Stimulated activated CD4-positive, alpha-beta T cell treated with anti-CD3 and anti-CD28 coated beads, Interleukin-15, amount 100 ng/mL, for 24 hours (primary cell): ENCODE measurements around the gene LRMDA.
"Not testable (repeated sequence)": the region's sequence is repeated elsewhere in the genome, so short reads cannot be mapped to it uniquely, and the experiment has no call there.

Experiments
- DNase-seq: peaks from one replicate; pipeline ENCODE4 v3.0.0-alpha.2; 2020

Gene LRMDA

GRCh38 chr10:75508814-75509306 is 77.4 kb downstream of the LRMDA start:
- DNase-seq, result peak; percentile 3

DNA sequence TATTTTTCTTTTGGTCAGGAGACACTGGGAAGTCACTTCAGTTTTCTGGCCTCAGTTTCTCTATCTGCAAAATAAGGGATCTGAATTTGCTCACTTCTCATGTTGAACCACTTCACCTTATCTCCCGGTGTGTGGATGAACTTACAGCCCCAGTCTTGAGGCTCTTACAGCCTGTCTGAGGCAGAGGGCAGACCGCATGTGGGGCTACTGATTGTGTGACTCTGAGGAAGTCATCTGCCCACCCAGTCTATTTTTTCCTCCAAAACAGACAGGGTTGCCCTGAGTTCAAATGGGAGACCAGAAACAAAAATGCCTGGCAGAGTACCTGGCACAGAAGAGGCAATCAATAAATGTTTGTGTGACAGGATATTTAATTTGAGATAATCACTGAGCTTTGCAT is 78.3 kb downstream of the LRMDA start:
- DNase-seq, result no peak

GRCh38 chr10:75511011-75511410 is 79.6 kb downstream of the LRMDA start:
- no peak for DNase-seq

- no peak for DNase-seq
Observed at GRCh38 chr10:75512203-75512933, 80.9 kb downstream of the LRMDA start.

- no peak for DNase-seq
Observed at GRCh38 chr10:75513292-75513885, 82.0 kb downstream of the LRMDA start.

DNA sequence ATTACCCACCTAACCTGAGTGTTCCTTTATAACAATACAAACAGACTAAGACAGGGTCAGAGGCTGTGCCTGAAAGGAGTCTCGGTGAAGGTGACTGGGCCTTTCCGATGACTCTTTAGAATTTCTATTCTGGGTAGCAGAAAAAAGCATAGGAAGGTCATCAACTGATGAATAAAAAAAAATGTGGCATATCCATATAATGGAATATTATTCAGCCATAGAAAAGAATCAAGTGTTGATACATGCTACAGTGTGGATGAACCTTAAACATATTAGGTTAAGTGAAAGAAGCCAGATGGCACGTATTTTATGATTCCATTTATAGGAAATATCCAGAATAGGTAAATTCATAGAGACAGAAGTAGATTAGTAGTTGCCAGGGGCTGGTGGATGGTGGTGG is 83.4 kb downstream of the LRMDA start:
- no peak for DNase-seq

GRCh38 chr10:75516154-75516553 is 84.7 kb downstream of the LRMDA start:
- not testable (repeated sequence) for DNase-seq

- DNase-seq, result not testable (repeated sequence)
Observed at GRCh38 chr10:75519213-75519612, 87.8 kb downstream of the LRMDA start.

- not testable (repeated sequence) for DNase-seq
Observed at GRCh38 chr10:75521194-75521829, 89.9 kb downstream of the LRMDA start.

- DNase-seq, result no peak
Observed at GRCh38 chr10:75525067-75525466, 93.6 kb downstream of the LRMDA start.

DNA sequence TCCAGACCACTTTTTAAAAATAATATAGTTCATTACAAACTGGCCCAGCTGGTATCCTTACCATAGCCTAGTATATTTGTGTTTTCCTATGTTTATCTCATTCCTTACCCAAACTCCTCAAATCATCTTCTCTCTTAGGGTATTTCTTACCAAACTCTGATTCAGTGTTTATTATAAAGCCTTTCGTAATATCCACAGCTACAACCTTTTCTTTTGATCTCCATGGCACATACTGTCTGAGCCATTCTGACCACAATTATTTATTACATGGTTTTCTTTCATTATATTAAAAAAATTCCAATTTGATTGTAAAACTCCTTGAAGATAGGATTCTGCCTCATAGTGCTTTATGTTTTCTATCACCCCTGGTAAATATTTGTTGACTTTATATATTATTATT is 94.2 kb downstream of the LRMDA start:
- no peak for DNase-seq

GRCh38 chr10:75527542-75527941 is 96.1 kb downstream of the LRMDA start:
- no peak for DNase-seq

GRCh38 chr10:75528392-75528791 is 97.0 kb downstream of the LRMDA start:
- DNase-seq, result no peak

GRCh38 chr10:75530299-75530698 is 98.9 kb downstream of the LRMDA start:
- no peak for DNase-seq

- no peak for DNase-seq
Observed at GRCh38 chr10:75531571-75532031, 100.2 kb downstream of the LRMDA start.

DNA sequence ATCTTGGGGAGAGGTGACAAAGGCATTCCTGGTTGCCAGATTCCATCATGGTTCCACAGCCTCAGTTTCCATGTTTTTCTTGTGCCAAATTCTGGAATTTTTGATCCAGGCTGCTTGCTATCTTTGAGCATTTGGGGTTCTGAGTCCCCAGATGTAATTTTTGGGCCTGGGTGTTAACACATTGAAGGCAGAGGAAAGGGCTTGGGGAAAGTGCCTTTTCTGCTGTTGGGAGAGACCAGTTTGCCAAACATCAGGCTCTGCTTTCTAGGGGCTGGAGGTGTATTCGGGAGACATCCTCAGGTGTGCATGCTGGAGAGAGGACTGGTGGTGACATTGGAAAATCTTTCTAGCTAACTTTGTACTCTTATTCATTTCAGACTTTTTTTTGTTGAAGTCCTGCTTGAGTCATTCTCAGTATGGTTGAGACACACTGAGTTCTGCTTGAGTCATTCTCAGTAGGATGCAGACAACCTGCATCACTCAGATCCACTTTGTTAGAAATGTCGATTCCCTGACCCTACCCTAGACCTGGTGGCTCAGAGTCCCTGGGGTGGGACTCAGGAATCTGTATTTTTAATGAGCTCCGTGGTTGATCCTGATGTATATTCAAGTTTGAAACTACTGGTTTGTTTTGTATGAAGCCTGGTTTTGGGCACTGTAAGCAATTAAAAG is 101.0 kb downstream of the LRMDA start:
- no peak for DNase-seq

DNA sequence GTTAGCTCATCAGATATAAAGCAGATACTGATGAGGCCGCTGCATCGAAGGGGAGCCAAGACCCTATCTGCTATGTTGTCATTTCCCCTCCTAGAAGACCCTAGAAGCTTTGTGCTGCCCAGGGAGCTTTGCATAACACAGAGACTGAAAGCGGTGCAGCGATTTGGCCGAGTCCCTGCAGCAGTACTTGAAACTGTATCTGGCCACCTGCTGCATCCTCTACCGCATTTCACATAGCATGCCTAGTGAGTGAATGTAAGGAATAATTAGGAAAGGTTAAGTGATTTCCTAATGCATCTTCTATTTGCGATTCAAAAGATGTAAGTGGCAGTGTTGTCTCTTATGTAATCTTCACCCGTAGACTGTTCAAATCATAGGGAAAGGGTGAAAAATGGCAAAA is 106.7 kb downstream of the LRMDA start:
- DNase-seq, result no peak

DNA sequence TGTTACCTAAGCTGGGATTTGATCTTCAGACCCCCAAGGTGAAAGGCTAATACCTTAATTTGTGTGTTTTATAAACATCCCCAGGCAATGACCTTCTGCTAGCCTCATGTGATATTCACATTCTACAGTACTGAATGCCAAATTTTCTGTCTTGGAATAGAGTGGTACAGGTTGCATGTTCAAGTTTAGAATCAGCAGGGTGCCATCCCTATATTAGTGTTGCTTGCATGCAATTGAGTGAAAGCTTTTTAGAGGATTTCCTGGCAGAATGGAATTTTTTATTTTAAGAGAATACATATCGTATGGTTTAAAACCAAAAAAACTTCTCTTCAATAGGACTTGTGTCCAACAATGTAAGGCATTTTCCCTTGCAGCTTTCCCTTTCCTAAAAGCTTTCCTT is 107.3 kb downstream of the LRMDA start:
- no peak for DNase-seq

DNA sequence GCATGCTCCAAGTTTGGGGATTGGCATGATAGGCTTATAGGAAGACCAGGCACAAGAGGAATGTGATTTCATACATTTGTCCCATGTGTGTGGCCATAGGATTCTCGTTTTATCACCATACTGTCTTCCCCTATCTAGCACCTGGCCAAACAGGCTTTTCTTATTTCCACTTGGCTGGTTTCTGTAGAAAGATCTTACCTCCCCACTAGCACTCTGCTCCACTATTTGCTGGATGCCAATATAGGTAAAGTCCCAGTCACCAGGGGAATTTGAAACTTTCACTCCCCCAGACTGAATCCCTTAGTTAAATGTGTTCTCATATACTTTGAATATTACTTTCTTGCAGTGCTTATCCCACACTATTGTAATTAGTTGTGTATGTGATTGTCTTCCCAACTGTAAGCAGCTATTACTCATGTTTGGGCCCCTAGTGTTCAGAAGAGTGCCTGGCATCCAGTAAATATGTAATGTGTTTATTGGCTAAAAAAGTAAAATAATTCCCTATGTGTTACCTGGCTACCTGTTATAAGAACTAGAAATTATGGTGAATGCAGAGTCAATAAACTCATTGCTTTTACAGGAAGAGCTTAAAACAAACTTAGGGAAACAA is 109.0 kb downstream of the LRMDA start:
- no peak for DNase-seq

- no peak for DNase-seq
Observed at GRCh38 chr10:75540981-75541380, 109.6 kb downstream of the LRMDA start.

DNA sequence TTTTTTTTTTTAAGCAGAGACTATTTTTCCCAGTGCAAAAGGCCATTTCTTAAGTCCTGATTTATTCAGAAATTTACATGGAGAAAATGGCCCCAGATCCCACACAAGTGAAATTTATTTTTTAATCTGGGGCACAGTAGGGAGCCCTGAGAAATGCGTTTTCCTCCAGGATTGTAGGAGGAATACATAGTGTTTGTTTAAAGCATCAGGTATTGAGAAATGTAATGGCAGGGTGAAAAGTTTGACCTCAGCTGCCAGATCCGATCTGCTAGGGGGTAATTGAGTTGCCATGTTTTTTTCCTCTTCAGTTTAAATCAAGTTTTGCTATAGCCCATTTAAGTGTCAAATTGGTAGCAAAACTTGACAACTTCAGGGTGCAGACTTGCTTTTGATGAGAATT is 110.0 kb downstream of the LRMDA start:
- DNase-seq, result no peak

DNA sequence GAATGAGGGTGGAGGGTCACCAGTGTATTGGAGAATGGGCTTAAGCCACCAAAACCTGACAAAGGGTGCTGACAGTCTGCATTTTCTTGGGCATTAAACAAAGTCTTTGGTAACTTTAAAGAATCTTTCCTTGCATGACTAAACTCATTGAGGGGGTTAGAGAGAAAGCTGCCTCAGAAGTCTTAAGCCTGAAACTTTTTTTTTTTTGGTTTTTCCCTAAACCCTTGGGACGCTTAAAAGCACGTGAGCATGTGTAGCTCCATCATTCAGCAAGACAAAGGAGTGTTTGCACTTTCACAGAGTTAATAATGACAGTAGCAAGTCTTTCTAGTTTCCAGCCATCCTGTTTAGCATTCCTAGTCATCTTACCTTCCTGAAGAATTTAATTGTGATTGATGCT is 110.7 kb downstream of the LRMDA start:
- DNase-seq, result no peak

- no peak for DNase-seq
Observed at GRCh38 chr10:75542906-75543305, 111.5 kb downstream of the LRMDA start.
